Epithelial cell of proximal tubule (primary cell): ENCODE results near the gene MSLN. TPM values are rescaled to one million over a fixed set of nuclear protein-coding genes. Genes with fewer than 3 reads are reported as not detected.
A peak's percentile ranks its signal among the peaks of the same experiment; 100 is the strongest.

Source experiments
- DNase-seq: peaks from one replicate; pipeline ENCODE4 v3.0.0-alpha.2; 2011; ENCODE audit warnings: low read depth
- H3K4me3 ChIP-seq: 2 replicates; pipeline ENCODE4 v1.5.1; 2011; ENCODE audit warnings: low read depth, mild to moderate bottlenecking, low read length
- total RNA-seq: library from RNA; depleted of rRNA; stranded (reverse); fragments of >200 nt; gene quantifications from 2 replicates; pipeline ENCODE4 v1.2.3, GENCODE V29; 2015
- TF ChIP-seq, protein P1 (sequence below): conservative IDR thresholded peaks from 2 replicates; pipeline ENCODE4 v1.5.1; 2012; ENCODE audit warnings: low read depth, mild to moderate bottlenecking, low read length

Gene MSLN
- total RNA-seq, 1 donor from 2014 or later = 29.7 TPM

DNA sequence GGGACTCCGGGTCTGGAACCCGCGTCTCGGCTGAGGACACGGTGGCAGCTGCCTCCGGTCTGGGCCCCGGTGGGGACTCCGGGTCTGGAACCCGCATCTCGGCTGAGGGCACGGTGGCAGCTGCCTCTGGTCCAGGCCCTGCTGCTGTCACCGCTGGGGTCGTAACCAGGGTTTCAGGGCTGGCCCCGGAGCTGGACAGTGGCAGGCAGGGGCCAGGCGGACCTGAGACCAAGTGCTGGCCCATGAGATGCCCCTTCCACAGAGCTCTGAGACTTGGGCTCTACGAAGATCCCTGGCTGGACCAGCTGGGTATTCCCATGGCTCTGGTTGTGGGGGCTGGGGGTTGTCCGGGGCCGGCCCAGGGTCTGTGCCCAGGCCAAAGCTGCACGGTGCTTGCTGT is 23.9 kb downstream of the MSLN start:
- H3K4me3 ChIP-seq = no peak overlapping the region
- TF ChIP-seq, protein P1, sequence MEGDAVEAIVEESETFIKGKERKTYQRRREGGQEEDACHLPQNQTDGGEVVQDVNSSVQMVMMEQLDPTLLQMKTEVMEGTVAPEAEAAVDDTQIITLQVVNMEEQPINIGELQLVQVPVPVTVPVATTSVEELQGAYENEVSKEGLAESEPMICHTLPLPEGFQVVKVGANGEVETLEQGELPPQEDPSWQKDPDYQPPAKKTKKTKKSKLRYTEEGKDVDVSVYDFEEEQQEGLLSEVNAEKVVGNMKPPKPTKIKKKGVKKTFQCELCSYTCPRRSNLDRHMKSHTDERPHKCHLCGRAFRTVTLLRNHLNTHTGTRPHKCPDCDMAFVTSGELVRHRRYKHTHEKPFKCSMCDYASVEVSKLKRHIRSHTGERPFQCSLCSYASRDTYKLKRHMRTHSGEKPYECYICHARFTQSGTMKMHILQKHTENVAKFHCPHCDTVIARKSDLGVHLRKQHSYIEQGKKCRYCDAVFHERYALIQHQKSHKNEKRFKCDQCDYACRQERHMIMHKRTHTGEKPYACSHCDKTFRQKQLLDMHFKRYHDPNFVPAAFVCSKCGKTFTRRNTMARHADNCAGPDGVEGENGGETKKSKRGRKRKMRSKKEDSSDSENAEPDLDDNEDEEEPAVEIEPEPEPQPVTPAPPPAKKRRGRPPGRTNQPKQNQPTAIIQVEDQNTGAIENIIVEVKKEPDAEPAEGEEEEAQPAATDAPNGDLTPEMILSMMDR = no peak
- no peak for DNase-seq

GRCh38 chr16:785563-786535 is 25.3 kb downstream of the MSLN start:
- TF ChIP-seq, protein P1 = peak; percentile 73
- no peak for DNase-seq
- no peak overlapping the region for H3K4me3 ChIP-seq

- TF ChIP-seq, protein P1 = no peak
- DNase-seq = no peak
- peak overlapping the region; percentile 96 for H3K4me3 ChIP-seq
Measured at GRCh38 chr16:787321-787966, 26.9 kb downstream of the MSLN start.

DNA sequence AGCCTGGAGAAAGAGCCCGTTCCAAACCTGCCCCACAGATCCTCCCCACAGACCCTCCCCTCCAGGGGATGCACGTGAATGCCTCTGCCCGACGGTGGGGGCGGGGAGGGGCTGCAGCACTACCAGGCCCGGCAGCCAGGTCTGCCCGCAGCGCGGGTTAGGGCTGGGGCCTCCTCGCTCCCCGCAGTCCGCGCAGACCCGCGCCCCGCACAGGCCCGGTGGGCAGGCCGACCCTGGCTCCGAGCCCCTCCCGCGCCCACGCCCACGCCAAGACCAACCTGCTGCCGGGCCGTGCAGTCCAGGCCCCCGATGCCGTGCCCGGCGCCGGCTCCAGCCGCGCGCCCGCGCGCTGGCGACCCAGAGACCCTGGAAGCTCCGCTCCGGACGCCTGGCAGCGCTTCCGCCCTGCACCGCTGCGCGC is 27.5 kb downstream of the MSLN start, which contains the start of gene RPUSD1:
Gene RPUSD1 (minus strand): TSS at position 404 of the 421 bp plus-strand sequence. CDS start 644 bp downstream, outside the sequence.
- no peak for DNase-seq
- TF ChIP-seq, protein P1 = no peak
- H3K4me3 ChIP-seq = peak within 1 kb of the TSS; percentile 96

DNA sequence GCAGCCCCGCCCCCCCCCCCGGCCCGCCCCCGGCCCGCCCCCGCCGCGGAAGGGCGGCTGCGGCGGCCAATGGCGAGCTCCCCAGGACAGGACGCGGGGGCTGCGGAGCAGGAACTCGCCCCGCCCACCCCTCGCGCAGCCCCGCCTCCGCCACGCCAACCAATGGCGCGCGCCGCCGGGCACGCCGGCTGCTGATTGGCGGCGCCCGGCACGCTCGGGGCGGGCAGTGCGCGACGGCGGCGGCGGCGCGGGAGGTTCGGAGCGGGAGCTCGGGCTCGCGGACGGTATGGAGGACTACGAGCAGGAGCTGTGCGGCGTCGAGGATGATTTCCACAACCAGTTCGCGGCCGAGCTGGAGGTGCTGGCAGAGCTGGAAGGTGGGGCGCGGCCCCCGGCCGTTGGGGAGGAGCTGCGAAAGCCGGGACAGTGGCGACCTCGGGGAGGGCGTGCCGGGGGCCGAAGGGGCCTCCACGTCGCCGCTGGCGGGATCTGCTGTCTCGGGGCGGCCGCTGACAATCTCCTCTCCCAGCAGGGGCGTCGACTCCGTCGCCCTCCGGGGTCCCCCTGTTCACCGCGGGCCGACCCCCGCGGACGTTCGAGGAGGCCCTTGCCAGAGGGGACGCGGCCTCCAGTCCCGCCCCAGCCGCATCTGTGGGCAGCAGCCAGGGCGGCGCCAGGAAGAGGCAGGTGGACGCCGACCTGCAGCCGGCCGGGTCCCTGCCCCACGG is 28.0 kb downstream of the MSLN start, which contains the start of gene CHTF18:
Gene CHTF18 (plus strand): TSS at position 222 of the 728 bp plus-strand sequence. CDS start 65 bp downstream, at position 287.
- H3K4me3 ChIP-seq = peak within 1 kb of the TSS; percentile 96
- TF ChIP-seq, protein P1 = no peak
- no peak for DNase-seq

- DNase-seq = no peak
- TF ChIP-seq, protein P1 = no peak
- H3K4me3 ChIP-seq = peak overlapping the region; percentile 81
Measured at GRCh38 chr16:789191-789850, 28.8 kb downstream of the MSLN start.
